Chondrocyte (in vitro differentiated cells): Measurements from ENCODE around the gene MYG1. TPM values are rescaled to one million over a fixed set of nuclear protein-coding genes. Genes with fewer than 3 reads are reported as not detected.

Experiments used
- DNase-seq: peaks from one replicate; pipeline ENCODE4 v3.0.0; 2021; ENCODE audit warnings: mixed read lengths, low spot score
- H3K27ac Mint-ChIP-seq: one replicate; pipeline ENCODE4 v1.8.0; 2021; ENCODE audit warnings: mild to moderate bottlenecking, moderate library complexity, mixed read lengths; ENCODE audit not compliant: unreplicated experiment
- H3K27me3 Mint-ChIP-seq: 2 replicates; pipeline ENCODE4 v1.8.0; 2021; ENCODE audit warnings: low read depth, mixed read lengths
- H3K36me3 Mint-ChIP-seq: 2 replicates; pipeline ENCODE4 v1.8.0; 2021; ENCODE audit warnings: low read depth, mixed read lengths
- H3K4me1 Mint-ChIP-seq: 2 replicates; pipeline ENCODE4 v1.8.0; 2021; ENCODE audit warnings: low read depth, mild to moderate bottlenecking, mixed read lengths
- H3K4me3 Mint-ChIP-seq: one replicate; pipeline ENCODE4 v1.8.0; 2021; ENCODE audit warnings: mild to moderate bottlenecking, moderate library complexity, mixed read lengths; ENCODE audit not compliant: unreplicated experiment
- H3K9me3 Mint-ChIP-seq: 2 replicates; pipeline ENCODE4 v1.8.0; 2021; ENCODE audit warnings: low read depth, mixed read lengths
- CTCF ChIP-seq: fragments of 200-600 bp; sonication (generic); IDR thresholded peaks from 2 replicates; pipeline ENCODE4 v1.5.0; 2021; ENCODE audit warnings: antibody characterized with exemption, mild to moderate bottlenecking, moderate library complexity
- total RNA-seq: library from RNA; stranded (reverse); gene quantifications from 3 replicates; pipeline ENCODE4 v1.2.1, GENCODE V29; 2021

The MYG1 gene
- total RNA-seq, 1 donor from 2014 or later, result 47.0 TPM

- H3K4me1 Mint-ChIP-seq, result no peaks in the 10 kb centered on the region
- H3K9me3 Mint-ChIP-seq, result no peaks in the 10 kb centered on the region
- H3K4me3 Mint-ChIP-seq, result no peak within 1 kb of the TSS
- no peak for DNase-seq
- H3K27ac Mint-ChIP-seq, result no peak within 1 kb of the TSS
- TF ChIP-seq CTCF, result no peak
- H3K27me3 Mint-ChIP-seq, result peaks cover 31% of the 10 kb centered on the region
- no peaks in the 10 kb centered on the region for H3K36me3 Mint-ChIP-seq
These were observed 36.7 kb downstream of the MYG1 start, which contains the start of gene SP7 for GRCh38 chr12:53336181-53336681. TSS of gene SP7 (minus strand) at chr12:53336354. CDS start at chr12:53335646, 708 bp downstream.

GRCh38 chr12:53338017-53338416 lies 38.5 kb downstream of the MYG1 start:
- H3K36me3 Mint-ChIP-seq, result no peaks in the 10 kb centered on the region
- DNase-seq, result no peak
- H3K4me3 Mint-ChIP-seq, result no peak overlapping the region
- H3K27ac Mint-ChIP-seq, result no peak overlapping the region
- no peak for TF ChIP-seq CTCF
- H3K9me3 Mint-ChIP-seq, result no peaks in the 10 kb centered on the region
- H3K4me1 Mint-ChIP-seq, result no peaks in the 10 kb centered on the region
- H3K27me3 Mint-ChIP-seq, result peaks cover 31% of the 10 kb centered on the region

DNA sequence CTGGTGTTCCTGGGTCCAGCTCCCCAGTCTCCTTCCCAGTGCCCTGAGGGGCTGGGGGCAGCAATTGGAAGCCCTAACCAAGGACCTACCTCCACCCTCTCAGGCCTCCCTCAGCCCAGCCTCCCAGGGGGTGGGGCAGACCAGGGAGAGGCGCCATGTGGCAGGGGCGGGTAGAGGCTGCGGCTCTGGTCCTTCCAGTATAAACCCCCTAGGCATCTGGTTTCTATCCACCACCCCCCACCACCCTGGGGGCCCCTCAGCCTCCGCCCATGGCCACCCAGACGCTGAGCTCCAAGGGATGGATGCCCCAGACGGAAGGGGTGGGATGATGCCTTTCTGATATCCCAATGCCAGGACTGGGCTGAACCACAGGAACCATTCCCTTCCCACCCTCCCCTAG lies 39.4 kb downstream of the MYG1 start:
- H3K36me3 Mint-ChIP-seq, result no peaks in the 10 kb centered on the region
- no peak for TF ChIP-seq CTCF
- H3K27ac Mint-ChIP-seq, result no peak overlapping the region
- H3K27me3 Mint-ChIP-seq, result peaks cover 27% of the 10 kb centered on the region
- DNase-seq, result no peak
- no peaks in the 10 kb centered on the region for H3K9me3 Mint-ChIP-seq
- H3K4me3 Mint-ChIP-seq, result no peak overlapping the region
- H3K4me1 Mint-ChIP-seq, result no peaks in the 10 kb centered on the region

GRCh38 chr12:53340398-53340797 lies 40.9 kb downstream of the MYG1 start:
- no peaks in the 10 kb centered on the region for H3K9me3 Mint-ChIP-seq
- no peak overlapping the region for H3K4me3 Mint-ChIP-seq
- no peak overlapping the region for H3K27ac Mint-ChIP-seq
- DNase-seq, result no peak
- H3K27me3 Mint-ChIP-seq, result peaks cover 27% of the 10 kb centered on the region
- peaks cover 9% of the 10 kb centered on the region for H3K4me1 Mint-ChIP-seq
- H3K36me3 Mint-ChIP-seq, result no peaks in the 10 kb centered on the region
- no peak for TF ChIP-seq CTCF

- no peaks in the 10 kb centered on the region for H3K9me3 Mint-ChIP-seq
- H3K27me3 Mint-ChIP-seq, result peaks cover 8% of the 10 kb centered on the region
- no peak for TF ChIP-seq CTCF
- no peak overlapping the region for H3K27ac Mint-ChIP-seq
- peaks cover 16% of the 10 kb centered on the region for H3K4me1 Mint-ChIP-seq
- no peak overlapping the region for H3K4me3 Mint-ChIP-seq
- DNase-seq, result no peak
- no peaks in the 10 kb centered on the region for H3K36me3 Mint-ChIP-seq
These were observed 44.0 kb downstream of the MYG1 start for GRCh38 chr12:53343449-53343848.
